GM19043 (cell line): ENCODE data around the gene B4GAT1.
"Not testable (repeated sequence)": the region's sequence is repeated elsewhere in the genome, so short reads cannot be mapped to it uniquely, and the experiment has no call there.

Experiments used
- ATAC-seq: cut with Tn5 transposase; IDR thresholded peaks from one replicate; pipeline ENCODE4 v1.9.1; 2021; ENCODE audit warnings: low read depth; ENCODE audit not compliant: unreplicated experiment

The B4GAT1 gene

GRCh38 chr11:66326261-66327111 is 20.9 kb downstream of the B4GAT1 start:
- no peak for ATAC-seq

GRCh38 chr11:66325263-66325671 is 22.2 kb downstream of the B4GAT1 start:
- no peak for ATAC-seq

GRCh38 chr11:66324664-66325063 is 22.8 kb downstream of the B4GAT1 start:
- ATAC-seq, result no peak

GRCh38 chr11:66323684-66324083 is 23.7 kb downstream of the B4GAT1 start:
- ATAC-seq, result no peak

GRCh38 chr11:66322732-66323427 is 24.5 kb downstream of the B4GAT1 start:
- ATAC-seq, result no peak

GRCh38 chr11:66321606-66322005 is 25.8 kb downstream of the B4GAT1 start:
- ATAC-seq, result no peak

GRCh38 chr11:66320748-66321147 is 26.7 kb downstream of the B4GAT1 start:
- ATAC-seq, result not testable (repeated sequence)

- not testable (repeated sequence) for ATAC-seq
These were observed 27.1 kb downstream of the B4GAT1 start for GRCh38 chr11:66320289-66320688.

GRCh38 chr11:66318600-66318970 is 28.8 kb downstream of the B4GAT1 start:
- ATAC-seq, result no peak

GRCh38 chr11:66317723-66318599 is 29.5 kb downstream of the B4GAT1 start:
- no peak for ATAC-seq

- no peak for ATAC-seq
These were observed 30.1 kb downstream of the B4GAT1 start for GRCh38 chr11:66317322-66317722.

GRCh38 chr11:66316849-66317251 is 30.6 kb downstream of the B4GAT1 start, which contains the start of gene CD248:
TSS of gene CD248 (minus strand) at chr11:66317044. CDS start at chr11:66317027, 17 bp downstream.
- ATAC-seq, result no peak

GRCh38 chr11:66315921-66316811 is 31.3 kb downstream of the B4GAT1 start:
- ATAC-seq, result no peak

GRCh38 chr11:66315498-66315885 is 31.9 kb downstream of the B4GAT1 start:
- ATAC-seq, result no peak

GRCh38 chr11:66314561-66315497 is 32.6 kb downstream of the B4GAT1 start:
- no peak for ATAC-seq

GRCh38 chr11:66314186-66314501 is 33.3 kb downstream of the B4GAT1 start:
- ATAC-seq, result no peak

- ATAC-seq, result no peak
These were observed 33.9 kb downstream of the B4GAT1 start for GRCh38 chr11:66313321-66314185.
